Stimulated activated CD4-positive, alpha-beta T cell treated with anti-CD3 and anti-CD28 coated beads, Interleukin-4, amount 100 ng/mL, for 1 hour (primary cell): Measurements from ENCODE around the gene RAPSN.

ENCODE experiments used
- DNase-seq: peaks from one replicate; pipeline ENCODE4 v3.0.0-alpha.2; 2020

Gene RAPSN

GRCh38 chr11:47431356-47432083 is 17.4 kb downstream of the RAPSN start:
- DNase-seq: no peak

- DNase-seq: no peak
Observed at GRCh38 chr11:47430524-47430923, 18.4 kb downstream of the RAPSN start.

GRCh38 chr11:47426062-47426956 is 22.6 kb downstream of the RAPSN start, which contains the start of gene PSMC3:
PSMC3 (minus strand) TSS chr11:47426439; CDS start chr11:47426279, 160 bp downstream.
- DNase-seq: peak; percentile 99

- no peak for DNase-seq
Observed at GRCh38 chr11:47425611-47426010, 23.3 kb downstream of the RAPSN start.

- DNase-seq: no peak
Observed at GRCh38 chr11:47418454-47419259, 30.3 kb downstream of the RAPSN start.

GRCh38 chr11:47417712-47418111 is 31.2 kb downstream of the RAPSN start:
- DNase-seq: no peak

- DNase-seq: no peak
Observed at GRCh38 chr11:47415949-47416472, 32.9 kb downstream of the RAPSN start.

GRCh38 chr11:47415091-47415854 is 33.7 kb downstream of the RAPSN start:
- DNase-seq: no peak

GRCh38 chr11:47414685-47415070 is 34.3 kb downstream of the RAPSN start:
- DNase-seq: no peak

GRCh38 chr11:47413908-47414684 is 34.8 kb downstream of the RAPSN start:
- no peak for DNase-seq

GRCh38 chr11:47413351-47413750 is 35.6 kb downstream of the RAPSN start:
- no peak for DNase-seq

GRCh38 chr11:47411884-47412746 is 36.8 kb downstream of the RAPSN start:
- peak; percentile 65 for DNase-seq

- DNase-seq: no peak
Observed at GRCh38 chr11:47410370-47411264, 38.3 kb downstream of the RAPSN start.

GRCh38 chr11:47409440-47410369 is 39.2 kb downstream of the RAPSN start:
- no peak for DNase-seq

- no peak for DNase-seq
Observed at GRCh38 chr11:47408598-47409439, 40.1 kb downstream of the RAPSN start.

GRCh38 chr11:47407746-47408590 is 41.0 kb downstream of the RAPSN start, which contains the start of gene SLC39A13:
SLC39A13 (plus strand) TSS chr11:47408590; CDS start chr11:47410095, 1,505 bp downstream.
- peak; percentile 90 for DNase-seq
